Osteoblast (primary cell): ENCODE data around the gene SH2D6. TPM values are rescaled to one million over a fixed set of nuclear protein-coding genes. Genes with fewer than 3 reads are reported as not detected.

Experiments used
- DNase-seq: peaks from one replicate; pipeline ENCODE4 v3.0.0; 2011; ENCODE audit warnings: low spot score, mixed read lengths; ENCODE audit not compliant: insufficient read length; ENCODE audit errors: missing footprints
- H2AFZ ChIP-seq: 2 replicates; pipeline ENCODE4 v1.6.0; 2011; ENCODE audit warnings: mild to moderate bottlenecking, low read length
- H3K27ac ChIP-seq: 2 replicates; pipeline ENCODE4 v1.5.1; 2011; ENCODE audit warnings: mild to moderate bottlenecking, low read depth, low read length, moderate library complexity
- H3K27me3 ChIP-seq: 2 replicates; pipeline ENCODE4 v1.6.0; 2012; ENCODE audit warnings: mild to moderate bottlenecking, control low read depth, inconsistent platforms, low read length, moderate library complexity; ENCODE audit not compliant: insufficient read depth
- H3K36me3 ChIP-seq: 2 replicates; pipeline ENCODE4 v1.5.1; 2011; ENCODE audit warnings: mild to moderate bottlenecking, low read length, control low read depth, moderate library complexity; ENCODE audit not compliant: insufficient read depth
- H3K4me1 ChIP-seq: 2 replicates; pipeline ENCODE4 v1.5.1; 2011; ENCODE audit warnings: mild to moderate bottlenecking, low read length, control low read depth, moderate library complexity; ENCODE audit not compliant: insufficient read depth
- H3K4me2 ChIP-seq: 2 replicates; pipeline ENCODE4 v1.6.0; 2011; ENCODE audit warnings: mild to moderate bottlenecking, low read length; ENCODE audit not compliant: insufficient read depth
- H3K4me3 ChIP-seq: fragments of 200-600 bp; sonication (generic); 3 replicates; pipeline ENCODE4 v1.5.1; 2012; ENCODE audit warnings: mild to moderate bottlenecking, low read length, inconsistent platforms; ENCODE audit not compliant: insufficient read depth
- H3K79me2 ChIP-seq: 2 replicates; pipeline ENCODE4 v1.6.0; 2012; ENCODE audit warnings: mild to moderate bottlenecking, low read length, control low read depth, inconsistent platforms; ENCODE audit not compliant: insufficient read depth
- H3K9me3 ChIP-seq: 2 replicates; pipeline ENCODE4 v1.5.1; 2011; ENCODE audit warnings: low read depth, low read length, control low read depth
- H4K20me1 ChIP-seq: 2 replicates; pipeline ENCODE4 v1.6.0; 2012; ENCODE audit warnings: mild to moderate bottlenecking, low read length, control low read depth; ENCODE audit not compliant: insufficient read depth
- total RNA-seq: library from RNA; depleted of rRNA; stranded (reverse); fragments of >200 nt; gene quantifications from 2 replicates; pipeline ENCODE4 v1.2.3, GENCODE V29; 2012
- TF ChIP-seq, protein P1 (sequence below): IDR thresholded peaks from 2 replicates; pipeline ENCODE4 v1.5.1; 2011; ENCODE audit warnings: mild to moderate bottlenecking, low read depth, low read length, moderate library complexity; ENCODE audit errors: extremely low read depth

Gene SH2D6
- total RNA-seq, 1 donor: under 0.01 TPM

DNA sequence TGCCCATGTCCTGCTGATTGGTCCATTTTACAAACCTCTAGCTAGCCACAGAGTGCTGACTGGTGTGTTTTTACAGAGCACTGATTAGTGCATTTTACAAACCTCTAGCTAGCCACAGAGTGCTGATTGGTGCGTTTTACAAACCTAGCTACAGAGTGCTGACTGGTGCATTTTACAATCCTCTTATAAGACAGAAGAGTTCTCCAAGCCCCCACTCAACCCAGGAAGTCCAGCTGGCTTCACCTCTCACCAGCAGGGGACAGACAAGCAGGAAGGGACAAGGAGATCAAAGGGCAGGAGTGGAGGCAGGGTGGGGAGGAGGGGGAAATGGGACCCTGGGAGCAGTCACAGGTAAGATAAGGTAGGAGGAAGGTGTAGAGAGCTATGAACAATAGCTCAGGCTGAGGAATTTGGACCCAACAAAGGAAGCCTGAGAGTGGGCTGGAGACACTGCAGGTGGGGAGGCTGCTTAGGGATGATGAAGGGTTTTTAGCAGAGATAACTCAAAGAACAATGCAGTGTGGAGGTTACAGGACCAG lies 37.1 kb downstream of the SH2D6 start:
- Histone ChIP-seq H3K27ac (no peak overlapping the region), H3K9me3 (no peaks in the 10 kb centered on the region), H3K4me1 (peaks cover 15% of the 10 kb centered on the region), H3K36me3 (no peaks in the 10 kb centered on the region), H3K4me2 (no peak overlapping the region), H3K27me3 (no peaks in the 10 kb centered on the region), H3K79me2 (no peaks in the 10 kb centered on the region), H2AFZ (no peak overlapping the region), H3K4me3 (no peak overlapping the region), H4K20me1 (no peaks in the 10 kb centered on the region)
- DNase-seq: no peak
- TF ChIP-seq, protein P1, sequence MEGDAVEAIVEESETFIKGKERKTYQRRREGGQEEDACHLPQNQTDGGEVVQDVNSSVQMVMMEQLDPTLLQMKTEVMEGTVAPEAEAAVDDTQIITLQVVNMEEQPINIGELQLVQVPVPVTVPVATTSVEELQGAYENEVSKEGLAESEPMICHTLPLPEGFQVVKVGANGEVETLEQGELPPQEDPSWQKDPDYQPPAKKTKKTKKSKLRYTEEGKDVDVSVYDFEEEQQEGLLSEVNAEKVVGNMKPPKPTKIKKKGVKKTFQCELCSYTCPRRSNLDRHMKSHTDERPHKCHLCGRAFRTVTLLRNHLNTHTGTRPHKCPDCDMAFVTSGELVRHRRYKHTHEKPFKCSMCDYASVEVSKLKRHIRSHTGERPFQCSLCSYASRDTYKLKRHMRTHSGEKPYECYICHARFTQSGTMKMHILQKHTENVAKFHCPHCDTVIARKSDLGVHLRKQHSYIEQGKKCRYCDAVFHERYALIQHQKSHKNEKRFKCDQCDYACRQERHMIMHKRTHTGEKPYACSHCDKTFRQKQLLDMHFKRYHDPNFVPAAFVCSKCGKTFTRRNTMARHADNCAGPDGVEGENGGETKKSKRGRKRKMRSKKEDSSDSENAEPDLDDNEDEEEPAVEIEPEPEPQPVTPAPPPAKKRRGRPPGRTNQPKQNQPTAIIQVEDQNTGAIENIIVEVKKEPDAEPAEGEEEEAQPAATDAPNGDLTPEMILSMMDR: no peak

DNA sequence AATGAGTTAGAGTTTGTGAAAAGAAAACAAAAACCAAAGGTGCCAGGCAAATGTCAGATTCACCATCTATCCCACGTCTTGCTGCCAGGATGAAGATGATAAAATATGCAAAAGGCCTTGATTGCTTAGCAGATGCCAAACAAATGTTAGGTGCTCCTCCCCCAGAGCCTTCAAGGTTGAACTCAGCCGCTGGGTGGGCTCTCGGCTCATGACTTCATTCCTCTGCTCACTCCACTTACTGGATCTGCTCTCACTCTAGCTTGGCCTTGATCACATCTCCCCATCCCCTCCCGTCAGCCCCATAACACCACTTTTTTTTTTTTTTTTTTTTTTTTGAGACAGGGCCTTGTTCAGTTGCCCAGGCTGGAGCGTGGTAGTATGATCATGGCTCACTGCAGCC lies 38.5 kb downstream of the SH2D6 start:
- Histone ChIP-seq H3K4me3 (no peak overlapping the region), H3K9me3 (no peaks in the 10 kb centered on the region), H3K4me2 (no peak overlapping the region), H3K36me3 (no peaks in the 10 kb centered on the region), H3K4me1 (peaks cover 15% of the 10 kb centered on the region), H3K79me2 (no peaks in the 10 kb centered on the region), H3K27ac (no peak overlapping the region), H3K27me3 (no peaks in the 10 kb centered on the region), H4K20me1 (no peaks in the 10 kb centered on the region), H2AFZ (no peak overlapping the region)
- DNase-seq: no peak
- TF ChIP-seq, protein P1: no peak

GRCh38 chr2:85457877-85458316 lies 39.4 kb downstream of the SH2D6 start:
- no peak for DNase-seq
- no peak overlapping the region for H3K4me2 ChIP-seq

More at GRCh38 chr2:85457877-85458316, 39.4 kb downstream of the SH2D6 start:
- H3K27ac ChIP-seq: no peak overlapping the region
- TF ChIP-seq, protein P1: no peak
- no peaks in the 10 kb centered on the region for H3K27me3 ChIP-seq
- H3K9me3 ChIP-seq: no peaks in the 10 kb centered on the region
- no peaks in the 10 kb centered on the region for H4K20me1 ChIP-seq
- H3K4me3 ChIP-seq: no peak overlapping the region
- H3K79me2 ChIP-seq: no peaks in the 10 kb centered on the region
- no peaks in the 10 kb centered on the region for H3K36me3 ChIP-seq
- H3K4me1 ChIP-seq: peaks cover 15% of the 10 kb centered on the region
- no peak overlapping the region for H2AFZ ChIP-seq
